ENCODE measurements around the gene BCL2.
"Not testable (repeated sequence)": the region's sequence is repeated elsewhere in the genome, so short reads cannot be mapped to it uniquely, and the experiment has no call there.

Gene BCL2

GRCh38 chr18:63229971-63230370, 89.6 kb downstream of the BCL2 start:
- no peak for DNase-seq

GRCh38 chr18:63225434-63225833, 94.1 kb downstream of the BCL2 start:
- no peak for DNase-seq

GRCh38 chr18:63224630-63225029, 94.9 kb downstream of the BCL2 start:
- DNase-seq: no peak

DNA sequence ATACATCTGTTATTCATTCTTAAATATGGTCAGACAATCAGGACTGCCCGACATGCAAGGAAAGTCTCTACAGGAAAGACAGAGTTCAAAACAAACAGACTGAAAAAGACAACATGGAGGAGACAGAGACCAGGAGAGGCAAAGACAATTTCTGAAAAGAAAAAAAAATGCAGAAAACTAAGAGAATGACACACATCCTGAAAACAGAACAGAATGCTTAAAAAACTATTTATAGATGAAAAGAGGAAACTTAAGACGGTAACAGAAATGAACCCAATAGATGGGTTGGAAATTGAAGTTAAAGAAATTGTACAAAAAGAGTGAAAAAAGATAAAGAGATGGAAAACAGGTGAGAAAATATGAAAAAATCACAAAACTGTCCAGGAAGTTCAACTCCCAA, 95.7 kb downstream of the BCL2 start:
- no peak for DNase-seq

DNA sequence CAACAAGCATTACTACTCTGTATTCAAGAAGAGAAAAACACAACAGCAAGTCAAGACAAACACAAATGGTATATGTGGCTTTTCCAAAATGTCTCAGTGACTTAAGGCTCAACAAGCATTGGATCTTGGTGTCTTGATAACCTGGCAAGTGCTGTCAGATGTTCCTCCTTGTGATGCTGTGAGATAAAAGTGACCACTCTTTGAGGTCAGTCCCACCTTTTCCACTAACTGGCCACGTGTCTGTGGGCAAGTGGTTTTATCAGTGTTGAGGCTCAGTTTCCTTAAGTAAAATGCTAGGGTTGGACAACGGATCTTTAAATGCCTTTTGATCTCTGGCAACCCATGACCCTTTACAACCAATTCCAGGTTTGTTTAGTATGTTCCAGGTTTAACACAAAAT, 98.7 kb downstream of the BCL2 start:
- DNase-seq: no peak

DNA sequence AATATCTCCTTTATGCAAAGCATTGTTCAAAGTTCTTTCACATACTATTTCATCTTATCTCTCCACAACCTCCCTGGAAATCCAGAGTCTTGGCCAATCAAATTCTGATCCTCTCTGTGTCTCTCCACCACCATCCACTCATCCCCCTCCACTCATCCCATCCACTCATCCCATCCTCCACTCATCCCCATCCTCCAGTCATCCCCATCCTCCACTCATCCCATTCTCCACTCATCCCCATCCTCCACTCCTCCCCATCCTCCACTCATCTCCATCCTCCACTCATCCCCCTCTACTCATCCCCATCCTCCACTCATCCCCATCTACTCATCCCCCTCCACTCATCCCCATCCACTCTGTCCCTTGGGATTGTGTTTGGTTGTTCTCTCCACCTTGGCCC, 101.1 kb downstream of the BCL2 start:
- no peak for DNase-seq

GRCh38 chr18:63216516-63217311, 102.9 kb downstream of the BCL2 start:
- no peak for DNase-seq

- DNase-seq: no peak
Observed at GRCh38 chr18:63213936-63214671, 105.5 kb downstream of the BCL2 start.

GRCh38 chr18:63213331-63213900, 106.2 kb downstream of the BCL2 start:
- DNase-seq: no peak

DNA sequence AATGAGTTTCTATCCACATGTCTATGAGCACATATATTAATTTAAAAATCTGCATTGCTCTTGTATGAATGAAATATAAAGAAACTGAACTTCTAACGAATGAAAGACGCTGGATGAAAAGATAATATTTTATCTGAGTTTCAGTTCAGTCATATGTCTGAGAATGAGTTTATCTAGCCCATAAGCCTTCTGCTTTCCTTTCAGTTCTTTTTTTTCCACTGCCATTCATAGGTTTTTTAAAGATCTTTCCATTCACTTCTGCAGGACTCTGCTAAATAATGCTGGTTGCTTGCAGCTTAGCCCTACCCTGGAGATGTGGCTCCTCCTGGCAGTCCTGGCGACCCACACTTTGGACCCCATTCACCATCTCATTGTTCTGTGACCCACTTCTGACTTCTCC, 109.0 kb downstream of the BCL2 start:
- no peak for DNase-seq

DNA sequence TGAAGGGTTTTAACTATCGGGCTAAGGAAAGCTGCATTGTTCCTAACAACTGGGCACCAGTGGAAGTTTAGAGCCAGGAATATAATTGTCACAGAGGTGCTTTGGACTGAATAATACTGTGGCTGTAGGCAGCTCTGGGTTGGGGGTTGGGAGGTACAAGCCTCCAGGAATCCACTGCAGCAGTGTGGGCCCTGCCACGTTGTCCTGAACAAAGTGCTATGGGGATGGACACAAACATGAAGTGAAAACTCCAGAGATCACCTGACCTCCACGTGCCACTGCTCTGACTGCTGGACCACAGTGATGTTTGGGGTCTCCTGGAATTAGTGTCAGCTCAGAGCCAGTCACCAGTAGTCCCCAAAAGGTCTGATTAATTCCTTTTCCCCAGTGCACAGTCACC, 110.9 kb downstream of the BCL2 start:
- no peak for DNase-seq

GRCh38 chr18:63207835-63208234, 111.7 kb downstream of the BCL2 start:
- DNase-seq: peak; percentile 12

DNA sequence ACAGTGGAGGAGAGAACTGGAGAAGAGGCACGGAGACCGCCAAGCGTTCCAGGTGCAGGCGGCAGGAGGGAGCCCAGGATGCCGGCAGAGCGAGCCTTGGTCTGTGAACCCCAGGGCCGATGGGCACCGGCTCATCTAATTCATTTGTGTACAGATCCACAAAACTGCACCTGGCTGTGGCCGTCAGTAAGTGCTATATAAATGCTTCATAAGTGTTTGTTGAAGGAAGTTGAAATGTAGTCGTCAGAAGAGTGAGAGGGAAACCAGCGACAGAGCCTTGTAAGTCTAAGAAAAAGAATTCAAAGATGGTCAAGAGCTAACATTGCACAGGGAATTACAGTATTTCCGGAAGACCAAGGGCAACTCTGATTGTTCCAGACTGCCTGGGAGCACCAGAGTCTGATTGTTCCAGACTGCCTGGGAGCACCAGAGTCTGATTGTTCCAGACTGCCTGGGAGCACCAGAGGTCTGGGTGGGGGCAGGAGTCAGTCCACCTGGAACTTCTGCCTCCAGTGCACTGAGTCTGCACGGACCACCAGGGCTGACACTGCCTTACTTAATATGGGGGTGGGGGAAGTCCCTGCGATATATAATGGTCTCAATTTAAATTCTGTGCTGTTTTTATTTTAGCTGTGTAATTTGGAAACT, 112.3 kb downstream of the BCL2 start:
- DNase-seq: no peak

- no peak for DNase-seq
Observed at GRCh38 chr18:63206433-63207142, 113.0 kb downstream of the BCL2 start.

DNA sequence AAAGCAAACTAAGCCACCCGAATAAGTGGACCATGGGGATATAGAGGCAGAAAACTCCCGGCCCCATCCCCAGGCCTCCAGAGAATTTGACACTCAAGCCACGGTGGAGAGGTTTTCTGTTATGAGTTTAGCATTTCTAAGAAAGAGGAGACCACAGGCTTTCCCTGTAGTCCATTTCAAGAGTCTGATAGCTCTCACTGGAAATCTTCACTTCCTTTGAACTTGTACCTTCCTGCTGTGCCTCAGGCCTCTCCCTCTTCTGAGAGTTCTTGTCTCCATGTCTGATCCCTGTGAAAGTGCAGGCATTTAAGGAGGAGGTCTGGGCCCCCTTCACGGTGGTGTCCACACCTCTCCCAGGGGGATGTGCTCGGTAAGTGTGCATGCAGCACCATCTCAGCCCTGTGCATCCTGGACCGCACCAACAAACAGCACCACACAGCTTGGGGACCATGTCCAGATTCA, 113.7 kb downstream of the BCL2 start:
- no peak for DNase-seq

GRCh38 chr18:63203497-63203896, 116.1 kb downstream of the BCL2 start:
- no peak for DNase-seq

- DNase-seq: no peak
Observed at GRCh38 chr18:63202828-63203227, 116.7 kb downstream of the BCL2 start.

DNA sequence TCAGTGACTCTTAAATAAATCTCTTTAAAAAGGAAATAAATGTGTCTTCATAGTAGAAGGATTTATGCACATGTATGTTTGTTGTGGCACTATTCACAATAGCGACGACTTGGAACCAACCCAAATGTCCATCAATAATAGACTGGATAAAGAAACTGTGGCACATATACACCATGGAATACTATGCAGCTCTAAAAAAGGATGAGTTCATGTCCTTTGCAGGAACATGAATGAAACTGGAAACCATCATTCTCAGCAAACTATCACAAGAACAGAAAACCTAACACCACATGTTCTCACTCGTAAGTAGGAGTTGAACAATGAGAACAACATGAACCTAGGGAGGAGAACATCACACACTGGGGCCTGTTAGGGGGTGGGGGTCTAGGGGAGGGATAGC, 118.1 kb downstream of the BCL2 start:
- not testable (repeated sequence) for DNase-seq

- DNase-seq: no peak
Observed at GRCh38 chr18:63199743-63200241, 119.8 kb downstream of the BCL2 start.

DNA sequence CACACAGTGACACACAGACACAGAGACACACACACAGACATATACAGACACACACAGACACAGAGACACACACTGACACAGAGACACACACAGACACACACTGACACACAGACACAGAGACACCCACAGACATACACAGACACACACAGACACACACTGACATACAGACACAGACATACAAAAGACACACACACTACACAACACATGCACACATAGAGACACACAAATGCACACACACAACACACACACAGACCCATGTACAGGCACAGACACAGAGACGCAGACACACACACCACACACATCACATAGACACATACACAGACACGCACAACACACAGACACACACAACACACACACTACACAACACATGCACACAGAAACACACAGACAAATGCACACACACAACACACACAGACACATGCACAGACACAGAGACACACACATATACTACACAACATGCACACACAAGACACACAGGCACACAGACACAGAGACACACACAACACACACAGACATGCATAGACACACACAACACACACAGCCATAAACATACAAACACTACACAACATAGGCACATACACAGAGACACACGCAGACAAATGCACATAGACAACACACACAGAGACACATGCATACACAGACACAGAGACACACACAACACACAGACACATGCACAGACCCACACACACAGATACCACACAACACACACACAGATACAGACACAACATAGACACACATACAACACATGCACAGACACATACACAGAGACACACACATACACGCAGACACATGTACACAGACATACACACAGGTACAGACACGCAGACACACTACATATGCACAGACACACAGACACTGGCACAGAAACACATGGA, 120.5 kb downstream of the BCL2 start:
- DNase-seq: no peak

- no peak for DNase-seq
Observed at GRCh38 chr18:63198098-63198760, 121.3 kb downstream of the BCL2 start.

All from NCI-H1694 (cell line).